A549 (cell line): Measurements from ENCODE around the gene TNRC6C. TPM values are rescaled to one million over a fixed set of nuclear protein-coding genes. Genes with fewer than 3 reads are reported as not detected.

Source experiments
- ATAC-seq, 2 experiments: fragments of 200-7000 bp in 1 of 2; fragments of >200 bp in 1 of 2; cut with Nextera tagmentation in 1 of 2; cut with Tn5 transposase in 1 of 2; 3 replicates each; pipeline versions ENCODE4 v1.8.0 to v1.9.1; 2018 to 2020; ENCODE audit warnings: mild to moderate bottlenecking in 1 of 2, moderate library complexity in 1 of 2
- CTCF ChIA-PET: fragments of 300-600 bp; sonication (Branson Sonifier 250); formaldehyde crosslinking; extraction: SDS; loops from one replicate; lab custom pipeline; 2021; ENCODE audit warnings: antibody characterized with exemption, inconsistent platforms; lab: Yijun Ruan, JAX
- POLR2A ChIA-PET: fragments of 350-600 bp; formaldehyde crosslinking; extraction: SDS; loops from one replicate; lab custom pipeline; 2021; ENCODE audit warnings: antibody characterized with exemption, inconsistent platforms; lab: Yijun Ruan, JAX
- DNase-seq, 2 experiments: peaks; one replicate each; pipeline versions ENCODE4 v3.0.0 to v3.0.0-alpha.2; 2011 to 2016; ENCODE audit warnings: low read depth in 1 of 2, low spot score in 1 of 2
- FAIRE-seq: peaks from 2 replicates; lab custom pipeline; 2011; peaks lifted over from hg19 to GRCh38; lab: Jason Lieb, UNC
- H3K27ac ChIP-seq, 2 experiments: fragments of >200 bp; sonication (Bioruptor Twin); formaldehyde crosslinking; 3 replicates each; pipeline ENCODE4 v1.5.1; 2016 to 2017
- H3K4me1 ChIP-seq: fragments of >200 bp; sonication (Bioruptor Twin); formaldehyde crosslinking; 3 replicates; pipeline ENCODE4 v1.6.1; 2016
- H3K4me2 ChIP-seq: fragments of >200 bp; sonication (Bioruptor Twin); formaldehyde crosslinking; 3 replicates; pipeline ENCODE4 v1.6.1; 2016
- H3K4me3 ChIP-seq: fragments of >200 bp; sonication (Bioruptor Twin); formaldehyde crosslinking; 3 replicates; pipeline ENCODE4 v1.5.1; 2016
- H3K9me3 ChIP-seq: fragments of >200 bp; sonication (Bioruptor Twin); formaldehyde crosslinking; 3 replicates; pipeline ENCODE4 v1.6.1; 2016
- BCL3 ChIP-seq: fragments of >200 bp; sonication (Bioruptor Twin); formaldehyde crosslinking; IDR thresholded peaks from 3 replicates; pipeline ENCODE4 v1.6.1; 2016
- EHF ChIP-seq: fragments of 250-450 bp; sonication (Bioruptor Pico); IDR thresholded peaks from 2 replicates; pipeline ENCODE4 v1.5.0; 2020; ENCODE audit warnings: mild to moderate bottlenecking
- EHMT2 ChIP-seq: fragments of 200-600 bp; sonication (generic); IDR thresholded peaks from 2 replicates; pipeline ENCODE4 v1.6.1; 2016; ENCODE audit warnings: antibody characterized with exemption, low read depth, mild to moderate bottlenecking, moderate library complexity
- ESRRA ChIP-seq: fragments of 150-350 bp; IDR thresholded peaks from 2 replicates; pipeline ENCODE4 v1.6.1; 2014; ENCODE audit warnings: mild to moderate bottlenecking, low read length, borderline replicate concordance
- FOSL2 ChIP-seq, 2 experiments: fragments of 450-650 bp in 1 of 2; fragments of >200 bp in 1 of 2; sonication (Bioruptor Twin) in 1 of 2; formaldehyde crosslinking; IDR thresholded peaks; 2 replicates each; pipeline versions ENCODE4 v1.5.0 to v1.6.1; 2016 to 2020; ENCODE audit warnings: mild to moderate bottlenecking in 1 of 2, moderate library complexity in 1 of 2
- FOXS1 ChIP-seq: fragments of 250-450 bp; sonication (Bioruptor Pico); IDR thresholded peaks from 2 replicates; pipeline ENCODE4 v1.5.0; 2020; ENCODE audit warnings: mild to moderate bottlenecking, moderate library complexity
- HOXA7 ChIP-seq: fragments of 250-450 bp; sonication (Bioruptor Pico); IDR thresholded peaks from 2 replicates; pipeline ENCODE4 v1.5.0; 2020; ENCODE audit warnings: mild to moderate bottlenecking, moderate library complexity
- JUN ChIP-seq, 2 experiments: fragments of >200 bp; sonication (Bioruptor Twin); formaldehyde crosslinking; IDR thresholded peaks; 2 replicates in 1 of 2; 3 replicates in 1 of 2; pipeline ENCODE4 v1.6.1; 2016 to 2017
- JUNB ChIP-seq: fragments of >200 bp; sonication (Bioruptor Twin); formaldehyde crosslinking; IDR thresholded peaks from 2 replicates; pipeline ENCODE4 v1.6.1; 2016
- MAFK ChIP-seq: fragments of 450-650 bp; IDR thresholded peaks from 2 replicates; pipeline ENCODE4 v1.6.1; 2014; ENCODE audit not compliant: partially characterized antibody
- MAX ChIP-seq: IDR thresholded peaks from 2 replicates; pipeline ENCODE4 v1.6.1; 2012
- MAZ ChIP-seq: fragments of 150-350 bp; IDR thresholded peaks from 2 replicates; pipeline ENCODE4 v1.6.1; 2014; ENCODE audit warnings: antibody characterized with exemption, low read depth, low read length, borderline replicate concordance
- NPAS2 ChIP-seq: fragments of 250-450 bp; sonication (Bioruptor Pico); IDR thresholded peaks from 2 replicates; pipeline ENCODE4 v1.8.0; 2022; ENCODE audit warnings: mild to moderate bottlenecking, moderate library complexity, borderline replicate concordance
- POLR2AphosphoS2 ChIP-seq: conservative IDR thresholded peaks from 2 replicates; pipeline ENCODE4 v1.6.1; 2012; ENCODE audit warnings: low read length, improper control_type of control experiment, inconsistent platforms
- RAD21 ChIP-seq, 2 experiments: fragments of >200 bp in 1 of 2; sonication (Bioruptor Twin) in 1 of 2; formaldehyde crosslinking in 1 of 2; IDR thresholded peaks in 1 of 2; conservative IDR thresholded peaks in 1 of 2; 2 replicates in 1 of 2; 3 replicates in 1 of 2; pipeline ENCODE4 v1.6.1; 2012 to 2018; ENCODE audit warnings: inconsistent platforms in 1 of 2
- SMC3 ChIP-seq: fragments of >200 bp; sonication (Bioruptor Twin); formaldehyde crosslinking; IDR thresholded peaks from 3 replicates; pipeline ENCODE4 v1.6.1; 2018; ENCODE audit warnings: inconsistent platforms
- TP53 ChIP-seq: fragments of 250-450 bp; sonication (Bioruptor Pico); IDR thresholded peaks from 2 replicates; pipeline ENCODE4 v1.5.0; 2021; ENCODE audit warnings: mild to moderate bottlenecking, moderate library complexity
- ZNF302 ChIP-seq: fragments of 250-450 bp; sonication (Bioruptor Pico); IDR thresholded peaks from 2 replicates; pipeline ENCODE4 v1.9.0; 2021; ENCODE audit warnings: inconsistent platforms, mild to moderate bottlenecking, moderate library complexity
- ZSCAN20 ChIP-seq: fragments of 250-450 bp; sonication (Bioruptor Pico); IDR thresholded peaks from 2 replicates; pipeline ENCODE4 v1.8.0; 2022; ENCODE audit warnings: mild to moderate bottlenecking, moderate library complexity
- WGBS: methylation state at CpG from one replicate; pipeline ENCODE4 v1.1.6; 2017; ENCODE audit errors: missing lambda C conversion rate; 5-methylcytosine and 5-hydroxymethylcytosine counted together
- polyA plus RNA-seq, 4 experiments: library from polyadenylated mRNA; depleted of rRNA in 3 of 4; stranded (reverse); fragments of >200 nt; fragmentation: RNase III in 1 of 4; extraction: RNeasy Plus Mini Kit Qiagen cat#74134 plus additional on column Dnase treatment in 1 of 4; gene quantifications; 2 replicates in 3 of 4; 3 replicates in 1 of 4; pipeline ENCODE4 v1.2.3, GENCODE V29; 2011 to 2017
- TF ChIP-seq, protein P1 (sequence below): fragments of >200 bp; sonication (Bioruptor Twin); formaldehyde crosslinking; IDR thresholded peaks from 3 replicates; pipeline ENCODE4 v1.5.1; 2016
- TF ChIP-seq, protein P2 (sequence below): fragments of 150-350 bp; IDR thresholded peaks from 2 replicates; pipeline ENCODE4 v1.6.1; 2014; ENCODE audit warnings: low read depth, mild to moderate bottlenecking, low read length
- TF ChIP-seq, protein P3 (sequence below): fragments of 250-450 bp; sonication (Bioruptor Pico); IDR thresholded peaks from 2 replicates; pipeline ENCODE4 v1.5.0; 2020; ENCODE audit warnings: low read depth, mild to moderate bottlenecking, moderate library complexity

The TNRC6C gene
- polyA plus RNA-seq, 2 of the 4 experiments (the other 2 are of a cell fraction): 1.3 to 1.9 TPM

GRCh38 chr17:77914385-77915254, 43.9 kb upstream of the TNRC6C start:
- FAIRE-seq: peak; percentile 32
- H3K4me3 ChIP-seq: no peak overlapping the region
- DNase-seq: peak in 1 of 2 experiments; percentile 40
- ChIA-PET CTCF (interaction anchor here (0.9 to 2.6 kb wide), 6 partner anchors 22 to 372 kb away, joined by 3 to 10 read pairs (median 5); no protein-coding TSS in a partner anchor), POLR2A (interaction anchor here (4.1 kb wide), 1 partner anchor 43 kb away, joined by 32 read pairs; the partner anchor contains the start of gene TNRC6C)
- peak; percentile 75 to 85 for ATAC-seq
- TF ChIP-seq, protein P1, sequence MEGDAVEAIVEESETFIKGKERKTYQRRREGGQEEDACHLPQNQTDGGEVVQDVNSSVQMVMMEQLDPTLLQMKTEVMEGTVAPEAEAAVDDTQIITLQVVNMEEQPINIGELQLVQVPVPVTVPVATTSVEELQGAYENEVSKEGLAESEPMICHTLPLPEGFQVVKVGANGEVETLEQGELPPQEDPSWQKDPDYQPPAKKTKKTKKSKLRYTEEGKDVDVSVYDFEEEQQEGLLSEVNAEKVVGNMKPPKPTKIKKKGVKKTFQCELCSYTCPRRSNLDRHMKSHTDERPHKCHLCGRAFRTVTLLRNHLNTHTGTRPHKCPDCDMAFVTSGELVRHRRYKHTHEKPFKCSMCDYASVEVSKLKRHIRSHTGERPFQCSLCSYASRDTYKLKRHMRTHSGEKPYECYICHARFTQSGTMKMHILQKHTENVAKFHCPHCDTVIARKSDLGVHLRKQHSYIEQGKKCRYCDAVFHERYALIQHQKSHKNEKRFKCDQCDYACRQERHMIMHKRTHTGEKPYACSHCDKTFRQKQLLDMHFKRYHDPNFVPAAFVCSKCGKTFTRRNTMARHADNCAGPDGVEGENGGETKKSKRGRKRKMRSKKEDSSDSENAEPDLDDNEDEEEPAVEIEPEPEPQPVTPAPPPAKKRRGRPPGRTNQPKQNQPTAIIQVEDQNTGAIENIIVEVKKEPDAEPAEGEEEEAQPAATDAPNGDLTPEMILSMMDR: 0 out of 3 replicates have a peak, but pooled peaks have one; percentile 21
- TF ChIP-seq RAD21 (conservative IDR thresholded peaks at IDR 0.05 in 1 of 2, IDR thresholded peaks at IDR 0.05 in 1 of 2) (peak; percentile 26 to 42; a peak in 2 of 5 replicates), MAX (no peak), SMC3 (0 out of 3 replicates have a peak, but pooled peaks have one; percentile 17)
- peaks cover 3% of the 10 kb centered on the region; the same call in 1 of the 3 replicates for H3K9me3 ChIP-seq
- H3K4me1 ChIP-seq: peaks cover 8% of the 10 kb centered on the region; the same call in 1 of the 3 replicates
- H3K4me2 ChIP-seq: 0 out of 3 replicates have a peak overlapping the region, but pooled peaks have one; percentile 11
- H3K27ac ChIP-seq: no peak overlapping the region
- 19% methylated on average over 18 of the region's 18 CpGs for WGBS

GRCh38 chr17:77915594-77916021, 42.9 kb upstream of the TNRC6C start:
- ChIA-PET CTCF (interaction anchor here (0.6 to 2.6 kb wide), 11 partner anchors 10 to 373 kb away, joined by 3 to 10 read pairs (median 3); no protein-coding TSS in a partner anchor), POLR2A (interaction anchor here (4.1 kb wide), 1 partner anchor 43 kb away, joined by 32 read pairs; the partner anchor contains the start of gene TNRC6C)
- Histone ChIP-seq H3K27ac (no peak overlapping the region), H3K4me2 (peak overlapping the region; percentile 55; the same call in 1 of the 3 replicates), H3K4me1 (peaks cover 8% of the 10 kb centered on the region; the same call in 1 of the 3 replicates), H3K9me3 (0 out of 3 replicates have a peak, but pooled peaks cover 3% of the 10 kb centered on the region), H3K4me3 (no peak overlapping the region)
- FAIRE-seq: no peak
- TF ChIP-seq JUNB (no peak), FOXS1 (no peak), HOXA7 (CRISPR knock-in tag) (no peak)
- peak in 1 of 2 experiments; percentile 20; a peak in 2 of 6 replicates for ATAC-seq
- WGBS: 18% methylated on average over 7 of the region's 7 CpGs
- DNase-seq: no peak

- ATAC-seq (no peak), FAIRE-seq (no peak)
- Histone ChIP-seq H3K4me1 (peaks cover 8% of the 10 kb centered on the region; the same call in 1 of the 3 replicates), H3K27ac (no peak overlapping the region)
- TF ChIP-seq POLR2AphosphoS2 (no peak), ZNF302 (CRISPR knock-in tag) (no peak), ESRRA (no peak), MAZ (no peak), FOSL2 (IDR thresholded peaks at IDR 0.05) (no peak), FOSL2 (CRISPR knock-in tag; IDR thresholded peaks at IDR 0.05) (no peak), BCL3 (no peak), ZSCAN20 (CRISPR knock-in tag) (no peak), EHMT2 (no peak), MAX (no peak), TP53 (CRISPR knock-in tag) (no peak), EHF (CRISPR knock-in tag) (no peak), JUN (IDR thresholded peaks at IDR 0.05) (no peak), NPAS2 (CRISPR knock-in tag) (no peak), MAFK (no peak)
- TF ChIP-seq, protein P2, sequence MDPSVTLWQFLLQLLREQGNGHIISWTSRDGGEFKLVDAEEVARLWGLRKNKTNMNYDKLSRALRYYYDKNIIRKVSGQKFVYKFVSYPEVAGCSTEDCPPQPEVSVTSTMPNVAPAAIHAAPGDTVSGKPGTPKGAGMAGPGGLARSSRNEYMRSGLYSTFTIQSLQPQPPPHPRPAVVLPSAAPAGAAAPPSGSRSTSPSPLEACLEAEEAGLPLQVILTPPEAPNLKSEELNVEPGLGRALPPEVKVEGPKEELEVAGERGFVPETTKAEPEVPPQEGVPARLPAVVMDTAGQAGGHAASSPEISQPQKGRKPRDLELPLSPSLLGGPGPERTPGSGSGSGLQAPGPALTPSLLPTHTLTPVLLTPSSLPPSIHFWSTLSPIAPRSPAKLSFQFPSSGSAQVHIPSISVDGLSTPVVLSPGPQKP: no peak
- TF ChIP-seq, protein P3, sequence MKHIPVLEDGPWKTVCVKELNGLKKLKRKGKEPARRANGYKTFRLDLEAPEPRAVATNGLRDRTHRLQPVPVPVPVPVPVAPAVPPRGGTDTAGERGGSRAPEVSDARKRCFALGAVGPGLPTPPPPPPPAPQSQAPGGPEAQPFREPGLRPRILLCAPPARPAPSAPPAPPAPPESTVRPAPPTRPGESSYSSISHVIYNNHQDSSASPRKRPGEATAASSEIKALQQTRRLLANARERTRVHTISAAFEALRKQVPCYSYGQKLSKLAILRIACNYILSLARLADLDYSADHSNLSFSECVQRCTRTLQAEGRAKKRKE: no peak
- TF ChIP-seq, all 56 proteins: peak for 0
- ChIA-PET CTCF (interaction anchor here (0.6 to 2.6 kb wide), 10 partner anchors 10 to 374 kb away, joined by 3 to 10 read pairs (median 4); no protein-coding TSS in a partner anchor), POLR2A (interaction anchor here (4.1 kb wide), 1 partner anchor 42 kb away, joined by 32 read pairs; the partner anchor contains the start of gene TNRC6C)
- H3K4me3 ChIP-seq: no peak overlapping the region
- no peak for DNase-seq
- H3K9me3 ChIP-seq: 0 out of 3 replicates have a peak, but pooled peaks cover under 1% of the 10 kb centered on the region
- WGBS: 40% methylated on average over 6 of the region's 6 CpGs
- H3K4me2 ChIP-seq: peak overlapping the region; percentile 55; the same call in 2 of the 3 replicates
These were observed 42.2 kb upstream of the TNRC6C start for GRCh38 chr17:77916264-77916663.
